Spleen (tissue), 11 donors: ENCODE measurements around the gene TBC1D13. TPM values are rescaled to one million over a fixed set of nuclear protein-coding genes. Genes with fewer than 3 reads are reported as not detected.

Experiments used
- DNase-seq: peaks from one replicate; pipeline ENCODE4 v3.0.0-alpha.2; 2020
- H3K27ac ChIP-seq, 8 donors: fragments of 200-600 bp; sonication (generic) in 7 of 8; 1 replicate in 4 of 8; 2 replicates in 4 of 8; pipeline versions ENCODE4 v1.5.0 to v1.8.0; 2016 to 2021; ENCODE audit warnings: inconsistent platforms in 4 of 8, mild to moderate bottlenecking in 4 of 8, moderate library complexity in 1 of 8
- H3K27me3 ChIP-seq, 7 donors: fragments of 200-600 bp; sonication (generic) in 6 of 7; replicated peaks in 1 of 7; 1 replicate in 4 of 7; 2 replicates in 3 of 7; pipeline versions ENCODE4 v1.5.0 to v1.8.0; 2016 to 2021; ENCODE audit warnings: inconsistent platforms in 3 of 7, mild to moderate bottlenecking in 1 of 7
- H3K36me3 ChIP-seq, 6 donors: fragments of 200-600 bp; sonication (generic) in 5 of 6; 1 replicate in 4 of 6; 2 replicates in 2 of 6; pipeline versions ENCODE4 v1.5.0 to v1.8.0; 2016 to 2021; ENCODE audit warnings: inconsistent platforms in 2 of 6
- H3K4me1 ChIP-seq, 6 donors: fragments of 200-600 bp; sonication (generic) in 5 of 6; 1 replicate in 3 of 6; 2 replicates in 3 of 6; pipeline versions ENCODE4 v1.5.0 to v1.8.0; 2016 to 2021; ENCODE audit warnings: inconsistent platforms in 3 of 6
- H3K4me3 ChIP-seq, 8 donors: fragments of 200-600 bp; sonication (generic) in 7 of 8; 1 replicate in 4 of 8; 2 replicates in 4 of 8; pipeline versions ENCODE4 v1.5.0 to v1.8.0; 2016 to 2021; ENCODE audit warnings: inconsistent platforms in 4 of 8, mild to moderate bottlenecking in 4 of 8, moderate library complexity in 2 of 8
- H3K9me3 ChIP-seq, 8 donors: fragments of 200-600 bp; sonication (generic) in 7 of 8; 1 replicate in 4 of 8; 2 replicates in 4 of 8; pipeline versions ENCODE4 v1.5.0 to v1.8.0; 2016 to 2021; ENCODE audit warnings: inconsistent platforms in 4 of 8
- CTCF ChIP-seq, 11 experiments: fragments of 200-600 bp in 7 of 11; fragments of 450-650 bp in 4 of 11; sonication (generic) in 4 of 11; IDR thresholded peaks in 8 of 11; conservative IDR thresholded peaks in 3 of 11; 1 replicate in 7 of 11; 2 replicates in 4 of 11; pipeline versions ENCODE4 v1.4.0 to v1.8.0; 2016 to 2021; ENCODE audit warnings: antibody characterized with exemption in 11 of 11, inconsistent platforms in 4 of 11, mild to moderate bottlenecking in 1 of 11
- POLR2A ChIP-seq, 3 donors: fragments of 450-650 bp; IDR thresholded peaks; one replicate each; pipeline ENCODE4 v1.5.1; 2017; ENCODE audit warnings: antibody characterized with exemption in 3 of 3, mild to moderate bottlenecking in 1 of 3
- POLR2AphosphoS5 ChIP-seq, 3 donors: sonication (generic); formaldehyde crosslinking; IDR thresholded peaks; one replicate each; pipeline ENCODE4 v1.5.1; 2017; ENCODE audit warnings: antibody characterized with exemption in 3 of 3
- WGBS, 5 donors: extraction: QIAGEN DNeasy Blood & Tissue Kit in 3 of 5; methylation state at CpG; one replicate each; pipeline versions ENCODE4 v1.1.5 to v1.1.7; 2013 to 2018; 5-methylcytosine and 5-hydroxymethylcytosine counted together
- intact Hi-C: fragments of 100-400 bp; cut with DNase I; formaldehyde crosslinking; loops from one replicate; pipeline ENCODE4 v1.15.0; 2023; ENCODE audit warnings: low total_unique reads
- polyA plus RNA-seq, 3 donors: library from polyadenylated mRNA; stranded (reverse); fragments of 200-250 nt; gene quantifications; one replicate each; pipeline ENCODE4 v1.2.1, GENCODE V29; 2013
- total RNA-seq, 7 donors: library from RNA; depleted of rRNA in 3 of 7; stranded (reverse); fragments of >200 nt in 3 of 7; fragmentation: NEBNext Ultra II Directional in 4 of 7; extraction: Animal tissue kit (Norgen Biotek cat#: 25700) in 4 of 7; gene quantifications; one replicate each; pipeline versions ENCODE4 v1.1.0 to v1.2.1, GENCODE V29; 2016 to 2021
- donor health status: healthy with polysubstance abuse.
- donor health status: DM: no; HTN: no; CAD: no; lungs with moderate emphysema.
- donor health status: DM: no; HTN: no; CAD: no.
- donor health status: Bipolar disorder and iron deficiency.
- donor health status: healthy.
- donor health status: DM: no; HTN: no; CAD: no.
- donor health status: DM: yes; HTN: yes; CAD: no.

The TBC1D13 gene
- total and polyA plus RNA-seq, 10 donors, result 10.8 to 34.2 (median 23.9) TPM

- H3K27me3 ChIP-seq, result no peaks in the 10 kb centered on the region
- 89 to 93% (median 91%) methylated on average over 24 of the region's 24 CpGs for whole genome bisulfite sequencing, 5 donors
- DNase-seq, result no peak
- no peak for TF ChIP-seq POLR2AphosphoS5 (IDR thresholded peaks at IDR 0.05)
- no peak for TF ChIP-seq CTCF (IDR thresholded peaks at IDR 0.05 in 8 of 11, conservative IDR thresholded peaks at IDR 0.05 in 3 of 11)
- no peak for TF ChIP-seq POLR2A (IDR thresholded peaks at IDR 0.05)
- H3K36me3 ChIP-seq, result peaks cover 0 to 54% (median 47%) of the 10 kb centered on the region in 6 donors
- no peaks in the 10 kb centered on the region for H3K9me3 ChIP-seq
- H3K27ac ChIP-seq, result no peak overlapping the region
- intact Hi-C loops, result no loop called here
- no peak overlapping the region for H3K4me3 ChIP-seq
- H3K4me1 ChIP-seq, result peaks cover 7 to 41% (median 20%) of the 10 kb centered on the region in 6 donors
These were observed 33.9 kb downstream of the TBC1D13 start for GRCh38 chr9:128820665-128821583.

- intact Hi-C loops, result no loop called here
- 86 to 93% (median 92%) methylated on average over 15 to 16 of the region's 16 CpGs for WGBS, 5 donors
- H3K9me3 ChIP-seq, result no peaks in the 10 kb centered on the region
- H3K36me3 ChIP-seq, result peaks cover 0 to 62% (median 56%) of the 10 kb centered on the region in 6 donors
- peaks cover 7 to 41% (median 20%) of the 10 kb centered on the region in 6 donors for H3K4me1 ChIP-seq
- no peak overlapping the region for H3K4me3 ChIP-seq
- no peak for TF ChIP-seq POLR2AphosphoS5 (IDR thresholded peaks at IDR 0.05)
- TF ChIP-seq CTCF (IDR thresholded peaks at IDR 0.05 in 8 of 11, conservative IDR thresholded peaks at IDR 0.05 in 3 of 11), result no peak
- no peak for TF ChIP-seq POLR2A (IDR thresholded peaks at IDR 0.05)
- DNase-seq, result no peak
- peak overlapping the region in 1 of 8 donors; percentile 6 for H3K27ac ChIP-seq
- H3K27me3 ChIP-seq, result no peaks in the 10 kb centered on the region
These were observed 34.7 kb downstream of the TBC1D13 start for GRCh38 chr9:128821584-128822406.

- DNase-seq, result no peak
- H3K27ac ChIP-seq, result peak overlapping the region in 1 of 8 donors; percentile 6
- TF ChIP-seq POLR2A (IDR thresholded peaks at IDR 0.05), result no peak
- TF ChIP-seq CTCF (IDR thresholded peaks at IDR 0.05 in 8 of 11, conservative IDR thresholded peaks at IDR 0.05 in 3 of 11), result no peak
- TF ChIP-seq POLR2AphosphoS5 (IDR thresholded peaks at IDR 0.05), result peak in 2 of 3 donors; percentile 36 to 55
- no peaks in the 10 kb centered on the region for H3K9me3 ChIP-seq
- peaks cover 0 to 70% (median 62%) of the 10 kb centered on the region in 6 donors for H3K36me3 ChIP-seq
- no peak overlapping the region for H3K4me3 ChIP-seq
- intact Hi-C loops, result no loop called here
- 81 to 87% (median 86%) methylated on average over 11 to 22 of the region's 22 CpGs for WGBS, 5 donors
- peaks cover 7 to 43% (median 20%) of the 10 kb centered on the region in 6 donors for H3K4me1 ChIP-seq
- no peaks in the 10 kb centered on the region for H3K27me3 ChIP-seq
These were observed 35.5 kb downstream of the TBC1D13 start for GRCh38 chr9:128822407-128823042.
